Measurements from ENCODE around the gene SERTM1. TPM values are rescaled to one million over a fixed set of nuclear protein-coding genes. Genes with fewer than 3 reads are reported as not detected.
A peak's percentile ranks its signal among the peaks of the same experiment; 100 is the strongest.

The SERTM1 gene
- total RNA-seq, 1 experiment from 2014 or later = not detected

GRCh38 chr13:36710396-36710795 is 36.6 kb downstream of the SERTM1 start:
- ATAC-seq = no peak
- Histone ChIP-seq H2AFZ (ENCODE audit: low read length) (no peak overlapping the region), H3K27ac (ENCODE audit: low read length) (no peak overlapping the region), H3K9me2 (replicated peaks; ENCODE audit: low read length) (no peaks in the 10 kb centered on the region), H4K20me1 (ENCODE audit: low read length) (no peaks in the 10 kb centered on the region), H3K9ac (ENCODE audit: low read length) (no peak overlapping the region), H3K9me3 (ENCODE audit: low read length) (no peaks in the 10 kb centered on the region), H3K4me2 (ENCODE audit: low read length) (no peak overlapping the region), H3K27me3 (ENCODE audit: low read length) (no peaks in the 10 kb centered on the region), H3F3A (ENCODE audit: low read length, unreplicated experiment) (no peaks in the 10 kb centered on the region), H3K4me3 (ENCODE audit: low read length) (no peak overlapping the region), H3K79me2 (ENCODE audit: low read length) (no peaks in the 10 kb centered on the region), H3K4me1 (ENCODE audit: insufficient read depth, low read length) (no peaks in the 10 kb centered on the region), H3K36me3 (ENCODE audit: low read depth, low read length) (no peaks in the 10 kb centered on the region)
- no TSS peak for BruUV-seq (replicated peaks)
- ChIA-PET POLR2A (ENCODE audit: unreplicated experiment) (no interaction called here), CTCF (no interaction called here)
- intact Hi-C loops (cut with micrococcal nuclease) = no loop called here
- no peak for TF ChIP-seq EZH2phosphoT487 (IDR thresholded peaks at IDR 0.05; ENCODE audit: borderline replicate concordance, low read length)
- TF ChIP-seq, protein P1, sequence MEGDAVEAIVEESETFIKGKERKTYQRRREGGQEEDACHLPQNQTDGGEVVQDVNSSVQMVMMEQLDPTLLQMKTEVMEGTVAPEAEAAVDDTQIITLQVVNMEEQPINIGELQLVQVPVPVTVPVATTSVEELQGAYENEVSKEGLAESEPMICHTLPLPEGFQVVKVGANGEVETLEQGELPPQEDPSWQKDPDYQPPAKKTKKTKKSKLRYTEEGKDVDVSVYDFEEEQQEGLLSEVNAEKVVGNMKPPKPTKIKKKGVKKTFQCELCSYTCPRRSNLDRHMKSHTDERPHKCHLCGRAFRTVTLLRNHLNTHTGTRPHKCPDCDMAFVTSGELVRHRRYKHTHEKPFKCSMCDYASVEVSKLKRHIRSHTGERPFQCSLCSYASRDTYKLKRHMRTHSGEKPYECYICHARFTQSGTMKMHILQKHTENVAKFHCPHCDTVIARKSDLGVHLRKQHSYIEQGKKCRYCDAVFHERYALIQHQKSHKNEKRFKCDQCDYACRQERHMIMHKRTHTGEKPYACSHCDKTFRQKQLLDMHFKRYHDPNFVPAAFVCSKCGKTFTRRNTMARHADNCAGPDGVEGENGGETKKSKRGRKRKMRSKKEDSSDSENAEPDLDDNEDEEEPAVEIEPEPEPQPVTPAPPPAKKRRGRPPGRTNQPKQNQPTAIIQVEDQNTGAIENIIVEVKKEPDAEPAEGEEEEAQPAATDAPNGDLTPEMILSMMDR (conservative IDR thresholded peaks at IDR 0.05; ENCODE audit: low read depth, low read length) = no peak
- TF ChIP-seq EZH2 (IDR thresholded peaks at IDR 0.05; ENCODE audit: low read length, unreplicated experiment) = no peak
- no peak for DNase-seq

- ATAC-seq = no peak
- Histone ChIP-seq H3K36me3 (ENCODE audit: low read depth, low read length) (no peaks in the 10 kb centered on the region), H3K79me2 (ENCODE audit: low read length) (no peaks in the 10 kb centered on the region), H3K4me1 (ENCODE audit: insufficient read depth, low read length) (no peaks in the 10 kb centered on the region), H3K9me3 (ENCODE audit: low read length) (no peaks in the 10 kb centered on the region), H3K9ac (ENCODE audit: low read length) (no peak overlapping the region), H3K4me2 (ENCODE audit: low read length) (no peak overlapping the region), H2AFZ (ENCODE audit: low read length) (no peak overlapping the region), H4K20me1 (ENCODE audit: low read length) (no peaks in the 10 kb centered on the region), H3K27me3 (ENCODE audit: low read length) (no peaks in the 10 kb centered on the region), H3F3A (ENCODE audit: low read length, unreplicated experiment) (no peaks in the 10 kb centered on the region), H3K4me3 (ENCODE audit: low read length) (no peak overlapping the region), H3K27ac (ENCODE audit: low read length) (no peak overlapping the region), H3K9me2 (replicated peaks; ENCODE audit: low read length) (no peaks in the 10 kb centered on the region)
- no peak for DNase-seq
- no TSS peak for BruUV-seq (replicated peaks)
- TF ChIP-seq EZH2 (IDR thresholded peaks at IDR 0.05; ENCODE audit: low read length, unreplicated experiment) (no peak), EZH2phosphoT487 (IDR thresholded peaks at IDR 0.05; ENCODE audit: borderline replicate concordance, low read length) (no peak)
- TF ChIP-seq, protein P1 (conservative IDR thresholded peaks at IDR 0.05; ENCODE audit: low read depth, low read length) = no peak
- ChIA-PET CTCF (no interaction called here), POLR2A (ENCODE audit: unreplicated experiment) (no interaction called here)
- intact Hi-C loops (cut with micrococcal nuclease) = no loop called here
These were observed 38.5 kb downstream of the SERTM1 start for GRCh38 chr13:36712290-36712689.

DNA sequence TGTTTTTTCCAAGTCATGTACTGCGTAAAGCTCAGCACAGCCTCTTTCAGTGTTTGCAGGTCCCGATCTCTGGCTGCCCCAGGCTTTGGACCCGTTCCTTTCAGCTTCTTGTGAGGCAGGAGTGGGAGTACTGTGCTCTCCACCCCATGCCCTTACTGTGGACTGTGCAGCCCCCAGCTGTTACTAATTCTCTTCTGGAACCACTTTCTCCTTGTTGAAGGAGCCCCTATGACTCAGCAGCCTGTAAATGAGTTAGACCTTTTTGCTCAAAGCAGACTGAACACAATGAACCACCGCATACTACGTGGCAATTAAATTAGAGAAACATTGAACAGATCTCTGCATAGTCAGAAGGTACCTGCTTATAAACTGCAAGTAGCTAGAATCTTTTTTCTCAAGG is 39.0 kb downstream of the SERTM1 start:
- BruUV-seq (replicated peaks) = no TSS peak
- Histone ChIP-seq H2AFZ (ENCODE audit: low read length) (no peak overlapping the region), H3K27me3 (ENCODE audit: low read length) (no peaks in the 10 kb centered on the region), H3K36me3 (ENCODE audit: low read depth, low read length) (no peaks in the 10 kb centered on the region), H3K4me3 (ENCODE audit: low read length) (no peak overlapping the region), H3F3A (ENCODE audit: low read length, unreplicated experiment) (no peaks in the 10 kb centered on the region), H3K79me2 (ENCODE audit: low read length) (no peaks in the 10 kb centered on the region), H3K9me3 (ENCODE audit: low read length) (no peaks in the 10 kb centered on the region), H3K9ac (ENCODE audit: low read length) (no peak overlapping the region), H4K20me1 (ENCODE audit: low read length) (no peaks in the 10 kb centered on the region), H3K27ac (ENCODE audit: low read length) (no peak overlapping the region), H3K4me2 (ENCODE audit: low read length) (no peak overlapping the region), H3K9me2 (replicated peaks; ENCODE audit: low read length) (no peaks in the 10 kb centered on the region), H3K4me1 (ENCODE audit: insufficient read depth, low read length) (no peaks in the 10 kb centered on the region)
- no peak for ATAC-seq
- TF ChIP-seq EZH2phosphoT487 (IDR thresholded peaks at IDR 0.05; ENCODE audit: borderline replicate concordance, low read length) = no peak
- TF ChIP-seq, protein P1 (conservative IDR thresholded peaks at IDR 0.05; ENCODE audit: low read depth, low read length) = no peak
- no peak for TF ChIP-seq EZH2 (IDR thresholded peaks at IDR 0.05; ENCODE audit: low read length, unreplicated experiment)
- DNase-seq = peak; percentile 18
- POLR2A ChIA-PET (ENCODE audit: unreplicated experiment) = no interaction called here
- CTCF ChIA-PET = no interaction called here
- intact Hi-C loops (cut with micrococcal nuclease) = no loop called here
